ENCODE results near the gene CORIN. TPM values are rescaled to one million over a fixed set of nuclear protein-coding genes. Genes with fewer than 3 reads are reported as not detected.
A peak's percentile ranks its signal among the peaks of the same experiment; 100 is the strongest.

Gene CORIN
- total RNA-seq, 1 donor from 2014 or later, result 92.0 TPM

GRCh38 chr4:47737326-47737725 is 100.5 kb downstream of the CORIN start:
- no peak for TF ChIP-seq CTCF (IDR thresholded peaks at IDR 0.05; ENCODE audit: borderline replicate concordance)
- Histone ChIP-seq H3K27ac (replicated peaks) (peak overlapping the region; percentile 68), H3K4me3 (no peak overlapping the region), H3K27me3 (ENCODE audit: low read depth) (no peaks in the 10 kb centered on the region), H3K9me3 (replicated peaks) (peaks cover 25% of the 10 kb centered on the region), H3K36me3 (no peaks in the 10 kb centered on the region), H3K4me1 (peaks cover 49% of the 10 kb centered on the region)
- intact Hi-C loops (cut with micrococcal nuclease), result no loop called here
- no peak for DNase-seq

GRCh38 chr4:47736555-47736954 is 101.3 kb downstream of the CORIN start:
- intact Hi-C loops (cut with micrococcal nuclease), result no loop called here

GRCh38 chr4:47736146-47736545 is 101.7 kb downstream of the CORIN start:
- Histone ChIP-seq H3K27me3 (ENCODE audit: low read depth) (no peaks in the 10 kb centered on the region), H3K36me3 (no peaks in the 10 kb centered on the region), H3K4me1 (peaks cover 47% of the 10 kb centered on the region), H3K27ac (replicated peaks) (peak overlapping the region; percentile 68), H3K9me3 (replicated peaks) (peaks cover 25% of the 10 kb centered on the region), H3K4me3 (no peak overlapping the region)
- DNase-seq, result no peak
- intact Hi-C loops (cut with micrococcal nuclease), result no loop called here
- TF ChIP-seq CTCF (IDR thresholded peaks at IDR 0.05; ENCODE audit: borderline replicate concordance), result no peak

More at GRCh38 chr4:47736555-47736954, 101.3 kb downstream of the CORIN start:
- no peak overlapping the region for H3K4me3 ChIP-seq
- peaks cover 25% of the 10 kb centered on the region for H3K9me3 ChIP-seq (replicated peaks)
- TF ChIP-seq CTCF (IDR thresholded peaks at IDR 0.05; ENCODE audit: borderline replicate concordance), result no peak
- DNase-seq, result no peak
- no peaks in the 10 kb centered on the region for H3K27me3 ChIP-seq (ENCODE audit: low read depth)
- H3K27ac ChIP-seq (replicated peaks), result peak overlapping the region; percentile 68
- peaks cover 47% of the 10 kb centered on the region for H3K4me1 ChIP-seq
- no peaks in the 10 kb centered on the region for H3K36me3 ChIP-seq

- Histone ChIP-seq H3K27ac (replicated peaks) (peak overlapping the region; percentile 41), H3K4me1 (peaks cover 59% of the 10 kb centered on the region), H3K27me3 (ENCODE audit: low read depth) (no peaks in the 10 kb centered on the region), H3K4me3 (no peak overlapping the region), H3K36me3 (no peaks in the 10 kb centered on the region), H3K9me3 (replicated peaks) (peaks cover 3% of the 10 kb centered on the region)
- DNase-seq, result no peak
- TF ChIP-seq CTCF (IDR thresholded peaks at IDR 0.05; ENCODE audit: borderline replicate concordance), result no peak
- intact Hi-C loops (cut with micrococcal nuclease), result no loop called here
These were observed 104.3 kb downstream of the CORIN start for GRCh38 chr4:47733302-47734175.

- H3K4me3 ChIP-seq, result no peak overlapping the region
- H3K36me3 ChIP-seq, result no peaks in the 10 kb centered on the region
- no peak for DNase-seq
- no peaks in the 10 kb centered on the region for H3K9me3 ChIP-seq (replicated peaks)
- H3K27ac ChIP-seq (replicated peaks), result peak overlapping the region; percentile 51
- peaks cover 38% of the 10 kb centered on the region for H3K4me1 ChIP-seq
- TF ChIP-seq CTCF (IDR thresholded peaks at IDR 0.05; ENCODE audit: borderline replicate concordance), result no peak
- H3K27me3 ChIP-seq (ENCODE audit: low read depth), result no peaks in the 10 kb centered on the region
- intact Hi-C loops (cut with micrococcal nuclease), result no loop called here
These were observed 106.7 kb downstream of the CORIN start for GRCh38 chr4:47731182-47731581.
